Breast epithelium (tissue), 3 donors: ENCODE results near the gene ZNF462.

Source experiments
- CTCF ChIP-seq, 3 donors: fragments of 450-650 bp; IDR thresholded peaks; one replicate each; pipeline ENCODE4 v1.5.1; 2016 to 2017; ENCODE audit warnings: antibody characterized with exemption in 3 of 3, mild to moderate bottlenecking in 3 of 3, moderate library complexity in 3 of 3
- POLR2A ChIP-seq: fragments of 450-650 bp; IDR thresholded peaks from one replicate; pipeline ENCODE4 v1.6.1; 2016; ENCODE audit warnings: antibody characterized with exemption, mild to moderate bottlenecking, moderate library complexity

GRCh38 chr9:106980551-106981101 is 117.7 kb downstream of the ZNF462 start:
- TF ChIP-seq CTCF (IDR thresholded peaks at IDR 0.05) (no peak), POLR2A (no peak)
